ENCODE data around the gene PLA2G4D.
"Not testable (repeated sequence)": the region's sequence is repeated elsewhere in the genome, so short reads cannot be mapped to it uniquely, and the experiment has no call there.

Gene PLA2G4D

GRCh38 chr15:42128476-42128875 is 34.1 kb upstream of the PLA2G4D start:
- no peak for DNase-seq

DNA sequence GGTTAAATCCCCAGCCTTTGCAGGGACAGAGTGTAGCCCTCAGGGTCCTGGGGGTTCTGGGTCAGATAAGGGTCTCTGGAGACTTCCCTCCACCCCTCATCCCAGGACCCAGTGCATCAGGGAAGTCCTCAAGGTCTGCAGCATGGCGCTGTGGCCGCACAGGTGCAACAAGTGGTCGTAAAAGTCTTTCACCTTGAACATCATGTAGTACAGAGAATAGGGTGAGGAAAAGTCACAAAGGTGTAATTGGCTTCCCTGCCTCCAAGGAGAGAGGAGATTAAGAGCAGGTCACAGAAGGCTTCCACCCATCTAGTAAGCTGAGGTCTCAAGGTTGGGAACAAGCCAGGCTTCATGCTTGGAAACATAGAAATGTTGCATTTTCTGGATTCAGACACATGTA is 29.2 kb upstream of the PLA2G4D start:
- DNase-seq: no peak

DNA sequence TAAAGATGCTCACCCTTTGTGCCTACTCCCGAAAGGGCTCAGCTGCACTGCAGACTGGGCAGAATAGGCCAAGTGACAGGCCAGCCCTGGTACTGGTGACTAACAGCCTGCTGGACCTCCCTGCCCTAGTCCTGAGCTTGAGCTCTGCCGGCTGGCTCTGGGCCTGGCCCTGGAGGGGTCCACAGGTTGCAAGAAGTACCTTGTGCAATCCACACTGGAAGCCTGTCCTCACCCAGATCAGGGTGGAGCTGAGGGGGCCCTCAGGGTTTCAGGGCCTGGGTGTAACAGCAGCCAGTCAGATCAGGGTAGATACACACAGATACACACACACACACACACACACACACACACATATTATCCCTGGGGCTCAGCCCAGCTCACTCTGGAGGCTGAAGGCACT is 27.3 kb upstream of the PLA2G4D start:
- DNase-seq: no peak

GRCh38 chr15:42121021-42121420 is 26.7 kb upstream of the PLA2G4D start:
- no peak for DNase-seq

GRCh38 chr15:42120285-42120684 is 25.9 kb upstream of the PLA2G4D start:
- DNase-seq: no peak

GRCh38 chr15:42119446-42119760 is 25.0 kb upstream of the PLA2G4D start:
- peak; percentile 23 for DNase-seq

DNA sequence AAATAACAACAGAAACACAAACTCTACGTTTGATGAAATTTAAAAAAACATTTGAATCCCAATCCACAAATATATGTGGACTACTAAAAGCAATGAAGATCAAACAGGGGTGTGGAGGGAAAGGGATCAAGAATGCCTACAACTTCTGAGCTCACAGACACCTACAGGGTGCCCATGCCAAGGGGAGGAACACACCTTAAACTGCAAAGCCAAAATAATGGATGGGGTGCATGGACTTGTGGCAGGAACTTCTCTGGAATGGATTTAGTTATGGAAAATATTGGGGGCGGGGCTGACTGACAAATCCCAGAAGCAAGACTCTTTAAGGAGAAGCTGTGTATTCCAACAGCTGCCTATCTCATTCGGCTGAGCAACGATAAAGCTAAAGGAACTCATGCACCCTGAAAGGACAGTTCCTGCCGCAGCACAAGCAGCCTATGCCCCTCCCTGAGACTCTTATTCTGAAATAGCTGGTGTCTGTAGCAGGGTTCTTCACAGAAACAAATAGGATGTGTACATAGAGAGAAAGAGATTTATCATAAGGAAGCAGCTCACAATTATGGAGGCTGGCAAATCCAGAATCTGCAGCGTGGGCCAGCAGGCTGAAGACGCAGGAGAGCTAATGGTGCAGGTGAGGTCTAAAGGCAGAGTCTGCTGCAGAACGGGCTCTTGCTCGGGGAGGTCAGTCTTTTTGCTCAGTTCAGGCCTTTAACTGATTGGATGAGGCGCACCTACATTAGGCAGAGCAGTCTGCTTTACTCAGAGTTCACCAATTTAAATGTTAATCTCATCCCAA is 24.5 kb upstream of the PLA2G4D start:
- peak; percentile 59 for DNase-seq

GRCh38 chr15:42111924-42112323 is 17.6 kb upstream of the PLA2G4D start:
- DNase-seq: no peak

DNA sequence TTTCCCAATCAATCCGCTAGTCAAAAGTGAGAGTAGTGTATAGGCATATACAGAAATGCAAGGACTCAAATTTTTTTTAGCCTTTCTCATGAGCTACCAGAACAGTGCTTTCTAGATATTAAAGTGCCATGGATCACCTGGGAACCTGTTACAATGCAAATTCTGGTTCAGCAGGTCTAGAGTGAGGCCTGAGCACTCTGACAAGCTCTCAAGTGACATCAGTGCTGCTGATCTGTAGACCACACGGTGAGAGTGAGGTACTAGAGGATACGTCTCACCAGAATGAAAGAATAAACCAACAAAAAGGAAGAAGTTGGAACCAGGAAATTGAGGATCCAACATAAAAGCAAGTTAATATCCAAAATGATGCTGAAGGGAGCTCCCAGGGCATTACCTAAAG is 16.0 kb upstream of the PLA2G4D start:
- no peak for DNase-seq

- no peak for DNase-seq
Observed at GRCh38 chr15:42108806-42109205, 14.4 kb upstream of the PLA2G4D start.

DNA sequence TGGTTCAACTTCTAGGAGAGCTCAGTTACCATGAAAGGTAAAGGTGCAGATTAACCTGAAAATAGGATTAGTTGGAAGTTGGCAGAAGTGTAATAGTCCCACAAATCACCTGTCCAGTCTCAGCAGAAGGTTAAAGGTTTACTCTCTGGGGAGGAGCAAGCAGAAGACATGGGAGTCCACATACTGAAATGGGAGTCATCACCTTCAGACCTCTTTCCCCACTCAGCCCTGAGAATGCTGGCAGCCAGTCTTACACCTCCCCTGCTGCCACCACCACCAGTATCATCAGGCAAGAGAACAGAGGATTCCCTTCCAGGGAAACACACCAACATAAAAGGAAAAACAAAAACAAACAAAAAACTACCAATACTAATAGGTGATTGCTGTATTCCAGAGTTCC is 13.8 kb upstream of the PLA2G4D start:
- no peak for DNase-seq

DNA sequence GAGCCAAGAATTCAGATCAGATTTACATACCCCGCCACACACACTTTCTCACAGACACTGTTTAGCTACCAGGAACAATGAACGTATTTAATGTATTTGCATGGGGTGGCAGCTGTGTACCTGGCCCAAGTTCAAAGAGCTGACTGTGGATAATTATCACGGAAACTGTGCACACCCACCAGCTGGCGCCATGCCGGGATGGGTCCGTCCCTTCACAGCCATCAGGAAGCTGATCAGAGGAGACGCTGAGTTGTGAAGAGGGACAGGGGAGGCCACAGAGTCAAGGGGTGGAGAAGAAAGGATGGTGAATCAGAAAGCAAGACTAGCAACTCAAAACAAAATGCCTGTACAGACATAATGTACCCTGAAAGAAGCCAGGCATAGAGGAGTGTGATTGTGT is 13.1 kb upstream of the PLA2G4D start:
- peak; percentile 39 for DNase-seq

- no peak for DNase-seq
Observed at GRCh38 chr15:42106288-42106687, 11.9 kb upstream of the PLA2G4D start.

DNA sequence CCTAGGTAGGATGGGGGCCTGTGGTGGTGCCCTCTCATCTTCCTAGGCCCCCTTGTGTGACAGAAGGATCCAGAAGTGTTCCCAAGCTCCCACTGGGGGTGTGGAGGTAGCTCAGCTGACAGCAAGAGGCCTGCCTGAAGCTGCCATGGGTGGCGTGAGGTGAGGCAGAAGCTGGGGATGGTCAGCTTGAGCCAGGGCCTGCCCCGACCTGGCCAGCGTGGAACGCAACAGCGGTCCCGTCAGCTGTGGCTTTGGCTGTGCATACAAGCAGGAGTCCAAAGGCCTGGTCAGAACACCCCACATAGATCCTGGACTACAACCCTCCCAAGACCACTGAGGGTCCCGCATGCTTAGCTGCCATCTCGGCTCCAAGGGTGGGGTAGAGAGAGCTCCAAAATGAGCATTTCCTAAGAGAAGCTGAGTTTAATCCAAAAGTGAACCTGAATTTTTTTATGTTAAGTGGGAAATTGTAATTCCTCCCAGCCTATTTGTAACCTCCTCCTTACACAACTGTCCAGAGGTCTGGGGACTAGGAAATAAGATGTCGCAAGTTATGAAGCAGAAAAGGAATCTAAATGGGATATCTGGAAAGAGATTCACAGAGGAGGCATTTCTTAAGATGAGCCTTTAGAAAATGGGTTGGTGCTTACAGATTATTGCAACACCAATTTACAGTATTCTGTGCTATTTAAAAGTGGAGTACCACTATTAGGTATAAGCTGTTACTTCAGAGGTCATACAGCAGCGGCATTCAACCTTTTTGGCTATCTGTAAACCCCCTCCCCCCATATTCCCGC is 9.9 kb upstream of the PLA2G4D start:
- DNase-seq: no peak

- no peak for DNase-seq
Observed at GRCh38 chr15:42102646-42103235, 8.4 kb upstream of the PLA2G4D start.

- DNase-seq: no peak
Observed at GRCh38 chr15:42101861-42102260, 7.5 kb upstream of the PLA2G4D start.

GRCh38 chr15:42100021-42100800 is 5.8 kb upstream of the PLA2G4D start:
- DNase-seq: no peak

DNA sequence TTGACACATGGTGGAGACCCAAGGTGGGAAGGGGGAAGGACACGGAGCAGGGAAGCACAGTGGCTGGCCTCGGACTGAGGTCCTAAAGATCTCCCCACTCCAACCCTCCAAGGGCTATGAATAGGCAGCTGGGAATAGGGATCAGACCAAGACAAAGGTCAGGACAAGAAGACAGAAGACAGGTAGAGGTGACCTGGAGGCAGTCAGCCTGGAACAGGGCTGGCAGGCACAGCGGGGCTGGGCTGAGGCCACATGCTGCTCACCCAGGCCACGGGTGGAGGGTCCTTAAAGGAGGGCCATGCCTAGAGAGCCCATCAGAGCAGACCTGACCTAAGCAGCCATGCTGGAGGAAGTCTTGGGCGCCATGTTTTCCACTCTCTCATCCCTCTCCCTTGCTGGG is 2.7 kb upstream of the PLA2G4D start:
- DNase-seq: no peak

DNA sequence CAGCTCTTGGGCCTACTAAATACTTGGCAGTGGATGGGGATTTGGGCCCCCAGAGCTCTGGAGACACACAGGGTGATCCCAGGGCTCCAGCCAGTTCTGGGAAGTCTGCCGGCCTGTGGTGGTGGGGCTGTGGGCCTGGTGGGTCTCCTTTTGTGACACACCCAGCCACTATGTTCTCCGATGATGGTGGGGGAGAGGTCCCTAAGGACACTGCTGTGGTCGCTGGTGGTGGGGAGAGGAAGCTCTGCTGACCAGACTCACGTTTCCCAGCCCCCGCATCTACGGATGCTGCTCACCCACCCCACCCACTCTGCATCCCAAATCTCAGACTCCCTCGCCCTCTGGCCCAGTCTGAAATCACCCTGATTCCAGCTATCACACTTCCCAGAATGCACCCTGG is 396 bp downstream of the PLA2G4D start:
- DNase-seq: no peak

DNA sequence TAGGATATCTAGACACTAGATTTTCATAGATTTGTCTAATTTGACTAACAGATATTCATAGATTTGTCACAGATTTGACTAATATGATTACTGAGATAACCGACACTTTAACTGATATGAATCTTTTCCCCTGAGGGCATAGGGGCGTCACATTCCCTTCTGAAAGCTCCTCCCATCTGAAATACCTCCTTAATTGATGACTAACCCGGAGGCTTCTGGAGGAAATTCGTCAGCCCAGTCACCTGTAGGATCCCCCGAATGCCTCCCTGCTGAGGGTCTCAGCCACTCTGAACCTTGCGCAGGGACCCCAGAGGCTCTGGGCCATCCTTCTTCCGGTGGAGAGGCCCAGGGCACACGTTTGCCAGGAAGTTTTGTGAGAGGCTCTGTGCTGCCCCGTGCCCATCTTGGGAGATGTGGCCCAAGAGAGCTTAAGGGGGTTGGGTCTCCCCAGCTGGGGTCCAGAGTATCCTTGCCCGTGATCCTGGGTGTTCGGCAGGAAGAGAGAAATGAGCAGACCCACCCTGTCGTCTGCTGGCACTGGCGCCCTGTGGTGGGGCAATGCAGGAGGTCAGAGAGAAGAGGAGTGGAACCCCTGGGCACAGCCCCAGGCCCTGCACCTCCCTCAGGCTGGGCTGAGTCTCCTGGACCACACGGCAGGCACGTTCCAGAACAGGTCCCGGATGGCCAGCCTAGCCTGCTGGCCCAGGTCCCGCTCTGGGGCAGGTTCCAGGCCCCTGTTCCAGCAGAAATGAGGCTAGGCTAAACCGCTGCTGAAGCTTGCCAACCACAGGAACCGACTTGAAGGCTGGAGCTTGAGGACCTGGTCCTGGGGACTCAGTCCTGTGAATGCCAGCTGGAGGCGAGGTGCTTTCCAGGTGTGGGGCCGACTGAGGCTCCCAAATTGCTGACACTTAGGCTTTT is 1.7 kb downstream of the PLA2G4D start:
- no peak for DNase-seq

GRCh38 chr15:42091753-42092397 is 2.5 kb downstream of the PLA2G4D start:
- not testable (repeated sequence) for DNase-seq

- no peak for DNase-seq
Observed at GRCh38 chr15:42090781-42091180, 3.6 kb downstream of the PLA2G4D start.
